Islet precursor cell (in vitro differentiated cells): Measurements from ENCODE around the gene CRPPA.
"Not testable (repeated sequence)": the region's sequence is repeated elsewhere in the genome, so short reads cannot be mapped to it uniquely, and the experiment has no call there.

ENCODE experiments used
- DNase-seq: peaks from one replicate; pipeline ENCODE4 v3.0.0-alpha.2; 2018

Gene CRPPA

DNA sequence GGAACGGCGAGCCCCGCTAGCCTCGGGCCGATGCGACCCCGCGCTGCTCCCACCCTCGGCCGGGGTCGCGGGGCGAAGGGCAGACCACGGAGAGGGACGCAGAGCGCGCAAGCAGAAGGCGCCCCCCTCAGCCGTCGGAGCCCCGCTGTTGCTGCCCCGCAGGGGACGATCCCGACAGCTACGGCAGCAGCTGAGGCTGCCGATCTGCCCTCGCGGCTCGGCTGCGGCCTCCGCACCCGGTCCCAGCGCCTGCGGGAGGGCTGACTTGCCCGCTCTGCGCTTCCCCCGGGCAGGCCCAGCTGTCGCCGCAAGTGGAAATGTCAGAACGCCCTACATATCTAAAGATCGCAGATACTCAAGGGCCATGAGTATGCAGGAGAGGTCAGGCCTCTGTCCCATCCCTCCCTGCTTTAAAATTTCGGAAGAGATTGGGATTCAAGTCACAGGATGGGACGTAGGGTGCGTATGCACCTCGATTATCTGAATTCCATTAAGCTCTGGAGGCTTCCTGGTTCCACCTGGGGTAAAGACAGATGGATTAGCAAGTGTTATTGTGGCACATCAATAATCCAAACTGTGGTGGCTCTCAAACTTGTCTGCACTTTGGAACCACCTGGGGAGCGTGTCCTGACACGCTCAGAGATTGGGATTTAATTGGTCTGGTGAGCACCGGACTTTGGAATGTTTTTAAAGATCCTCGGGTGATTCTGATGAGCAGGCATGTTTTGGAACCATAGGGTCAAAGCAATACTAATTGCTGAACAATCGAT lies at the start of gene CRPPA:
Gene CRPPA, minus strand, starts transcription at position 206 of the 770 bp plus-strand sequence. CDS start 216 bp downstream, outside the sequence.
- DNase-seq: peak; percentile 84

DNA sequence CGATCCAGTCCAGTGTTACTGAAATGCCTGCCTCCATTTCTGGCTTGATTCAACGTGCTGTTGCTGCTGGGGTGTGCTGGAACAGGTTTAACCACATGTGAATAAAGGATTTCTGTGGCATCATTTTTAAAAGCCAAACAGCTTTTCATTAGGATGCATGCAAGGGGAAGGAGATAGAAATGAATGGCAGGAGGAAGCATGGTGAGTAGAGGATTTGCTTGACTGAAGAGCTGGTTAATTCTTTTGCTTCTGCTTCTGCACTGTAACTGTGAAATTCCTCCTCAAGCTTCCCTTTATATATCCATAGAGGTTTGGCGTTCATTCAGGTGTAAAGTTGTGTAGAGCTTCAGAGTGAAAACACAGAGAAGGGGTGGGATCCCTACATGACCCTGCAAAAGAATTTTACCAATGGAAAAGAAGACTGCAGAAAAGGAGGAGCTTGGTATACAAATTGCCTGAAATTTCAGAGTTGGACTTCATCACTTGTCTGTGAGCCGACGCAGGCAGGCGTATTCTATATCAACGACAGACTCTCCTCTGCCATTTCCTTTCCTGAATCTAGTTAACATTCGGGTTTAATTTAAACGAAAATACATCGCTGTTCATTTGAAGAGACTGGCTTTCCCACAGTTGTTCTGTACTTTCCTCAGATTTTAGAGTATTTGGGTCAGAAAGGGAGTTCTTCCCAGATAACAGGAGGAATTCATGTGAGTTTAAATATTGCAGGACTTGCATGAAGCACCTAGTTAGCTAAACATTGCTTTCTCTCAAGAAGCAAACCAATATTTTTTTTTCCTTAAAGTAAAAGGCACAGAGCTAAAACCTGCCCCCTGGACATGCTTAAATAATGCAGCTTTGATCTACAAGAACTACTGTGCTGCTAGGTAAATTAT lies 44.4 kb upstream of the CRPPA start, which contains the start of gene SOSTDC1:
Gene SOSTDC1, minus strand, starts transcription at position 270 of the 893 bp plus-strand sequence. Its CDS starts 70 bp downstream, at position 200.
- DNase-seq: no peak

DNA sequence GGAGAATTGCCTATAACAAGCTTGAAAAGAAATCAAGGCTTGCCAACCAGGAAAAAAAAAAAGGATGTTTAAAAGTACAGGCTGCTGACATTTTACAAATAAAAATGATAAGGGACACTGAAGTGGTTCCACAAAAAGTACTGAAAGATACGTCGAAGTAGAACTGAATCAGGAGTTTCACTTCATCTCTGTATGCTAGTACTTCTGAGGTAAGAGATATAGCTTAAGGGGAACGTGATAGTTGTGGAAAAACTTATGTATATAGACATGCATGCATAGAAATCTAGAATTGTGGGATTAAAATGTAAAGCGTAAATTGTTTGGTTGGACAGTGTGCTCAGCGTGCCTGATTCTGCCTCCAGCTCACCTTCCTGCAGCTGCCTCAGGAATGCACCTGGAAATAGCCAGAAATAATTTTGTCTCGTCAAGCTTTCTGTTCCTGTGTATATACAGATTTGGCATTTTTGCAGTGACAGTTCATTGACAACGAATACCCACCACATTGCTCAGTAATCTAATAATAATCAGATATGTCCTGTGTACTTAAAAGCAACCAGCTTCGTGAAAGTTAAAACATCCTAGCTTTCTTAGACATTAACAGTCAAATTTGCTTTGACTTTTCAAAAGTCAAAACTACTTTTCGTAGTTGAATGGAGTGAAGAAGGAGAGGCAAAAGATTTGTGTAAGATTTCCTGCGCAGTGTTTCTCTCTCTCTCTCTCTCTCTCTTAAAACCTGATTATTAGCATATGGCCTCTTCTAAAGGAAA lies 42.8 kb upstream of the CRPPA start:
- no peak for DNase-seq

DNA sequence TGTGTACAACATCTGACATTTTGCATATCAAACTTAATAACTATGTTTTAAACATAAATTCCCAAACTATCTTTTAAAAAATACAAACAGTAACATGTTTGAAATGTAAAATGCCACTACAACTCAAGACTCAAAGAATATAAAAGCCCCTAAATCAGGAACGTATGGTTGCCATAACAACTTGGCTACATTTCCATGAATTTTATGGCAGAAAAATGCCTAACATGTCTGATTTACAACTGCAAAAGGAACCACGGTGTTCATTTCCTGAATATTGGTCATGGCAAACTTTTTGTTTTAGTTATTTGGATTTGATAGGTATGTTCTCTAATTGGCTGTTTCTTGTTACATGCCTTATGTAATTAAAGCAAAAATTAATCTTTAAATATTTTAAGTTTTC lies 42.2 kb upstream of the CRPPA start:
- DNase-seq: no peak

GRCh38 chr7:16462431-16462889 lies 41.1 kb upstream of the CRPPA start:
- DNase-seq: no peak

- no peak for DNase-seq
These were observed 39.6 kb upstream of the CRPPA start for GRCh38 chr7:16460789-16461493.

DNA sequence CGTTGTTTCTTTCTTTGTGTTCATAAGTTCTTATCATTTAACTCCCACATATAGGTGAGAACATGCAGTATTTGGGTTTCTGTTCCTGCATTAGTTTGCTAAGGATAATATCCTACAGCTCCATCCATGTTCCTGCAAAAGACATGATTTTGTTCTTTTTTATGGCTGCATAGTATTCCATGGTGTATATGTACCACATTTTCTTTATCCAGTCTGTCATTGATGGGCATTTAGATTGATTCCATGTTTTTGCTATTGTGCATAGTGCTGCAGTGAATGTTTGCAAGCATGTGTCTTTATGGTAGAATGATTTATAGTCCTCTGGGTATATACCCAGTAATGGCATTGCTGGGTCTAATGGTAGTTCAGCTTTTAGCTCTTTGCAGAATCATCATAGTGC lies 35.0 kb upstream of the CRPPA start:
- not testable (repeated sequence) for DNase-seq

GRCh38 chr7:16455591-16455990 lies 34.3 kb upstream of the CRPPA start:
- no peak for DNase-seq

GRCh38 chr7:16450366-16450765 lies 29.0 kb upstream of the CRPPA start:
- DNase-seq: no peak

- no peak for DNase-seq
These were observed 26.5 kb upstream of the CRPPA start for GRCh38 chr7:16447876-16448275.

- no peak for DNase-seq
These were observed 25.2 kb upstream of the CRPPA start for GRCh38 chr7:16446508-16446907.

- not testable (repeated sequence) for DNase-seq
These were observed 22.5 kb upstream of the CRPPA start for GRCh38 chr7:16443871-16444270.

- no peak for DNase-seq
These were observed 17.6 kb upstream of the CRPPA start for GRCh38 chr7:16438988-16439387.

- DNase-seq: no peak
These were observed 15.0 kb upstream of the CRPPA start for GRCh38 chr7:16436306-16436705.

GRCh38 chr7:16433568-16434122 lies 12.3 kb upstream of the CRPPA start:
- no peak for DNase-seq

- no peak for DNase-seq
These were observed 11.0 kb upstream of the CRPPA start for GRCh38 chr7:16432425-16432731.

DNA sequence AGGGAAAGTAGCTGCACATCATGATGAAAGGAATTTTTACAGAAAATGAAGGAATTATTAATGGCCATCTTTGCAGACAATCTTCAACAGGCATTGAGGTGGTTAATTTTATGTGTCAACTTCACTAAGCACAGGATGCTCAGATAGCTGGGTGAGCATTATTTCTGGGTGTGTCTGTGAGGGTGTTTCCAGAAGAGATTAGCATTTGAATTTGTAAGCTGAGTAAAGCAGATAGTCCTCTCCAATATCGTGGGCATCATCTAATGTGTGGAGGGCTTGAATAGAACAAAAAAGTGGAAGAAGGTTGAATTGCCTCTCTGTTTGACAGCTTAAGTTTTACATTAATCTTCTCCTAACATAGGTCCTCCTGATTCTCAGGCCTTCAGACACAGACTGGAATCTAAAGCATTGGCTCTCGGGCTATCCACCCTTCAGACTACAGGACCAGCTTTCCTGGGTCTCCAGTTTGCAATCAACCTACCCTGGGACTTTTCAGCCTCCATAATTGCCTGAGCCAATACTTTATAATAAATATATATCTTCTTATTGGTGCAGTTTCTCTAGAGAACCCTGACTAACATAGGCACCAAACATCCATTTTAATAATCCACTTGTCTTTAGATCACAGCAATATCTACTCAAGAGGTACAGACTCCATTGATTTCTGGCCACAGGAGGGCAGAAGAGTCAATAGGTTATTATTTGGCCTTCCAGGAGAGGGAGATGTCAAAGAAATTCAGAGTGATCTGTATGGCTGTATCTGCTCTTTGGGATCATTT lies 10.5 kb upstream of the CRPPA start:
- no peak for DNase-seq

DNA sequence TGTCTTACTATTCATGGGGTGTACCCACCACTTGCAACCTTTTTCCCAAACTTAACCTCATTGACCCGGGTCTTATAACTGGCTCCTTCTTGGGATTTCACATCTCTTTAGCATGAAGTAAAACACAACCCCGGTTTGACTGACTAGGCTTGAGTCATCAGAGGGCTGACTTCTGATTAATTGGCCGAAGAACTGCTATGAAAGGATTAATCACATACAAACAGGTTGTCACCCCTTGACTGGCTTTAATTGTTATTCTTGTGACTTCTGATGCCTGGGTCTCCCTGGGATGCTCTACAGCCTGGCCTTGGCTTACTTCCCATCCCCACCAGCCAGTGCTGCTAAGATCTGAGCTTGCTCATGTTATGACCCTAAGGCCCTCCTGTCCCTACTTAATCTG lies 8.8 kb upstream of the CRPPA start:
- DNase-seq: no peak

GRCh38 chr7:16428672-16429071 lies 7.3 kb upstream of the CRPPA start:
- no peak for DNase-seq

- DNase-seq: no peak
These were observed 6.8 kb upstream of the CRPPA start for GRCh38 chr7:16428182-16428581.

DNA sequence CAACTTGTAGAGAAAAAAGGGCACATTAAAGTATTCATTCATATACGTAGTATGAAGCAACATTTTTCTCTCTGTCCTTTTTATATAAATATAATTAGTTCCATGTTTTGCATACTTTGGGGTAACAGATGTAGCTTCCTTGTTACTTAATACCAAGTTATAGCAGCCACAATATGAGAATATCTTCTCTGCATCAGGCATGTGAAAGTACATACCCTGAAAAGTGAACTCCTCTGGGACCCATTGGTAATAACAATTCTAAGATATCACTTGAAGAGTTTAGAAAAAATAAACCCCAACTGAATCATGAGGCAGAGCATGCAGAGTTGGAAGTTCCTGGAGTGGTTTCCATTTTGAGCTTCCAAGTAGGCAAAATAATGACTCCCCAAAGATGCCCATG lies 2.4 kb upstream of the CRPPA start:
- no peak for DNase-seq
